OCI-LY1 (cell line): Measurements from ENCODE around the gene MAPKAPK3.

Source experiments
- CTCF ChIP-seq: fragments of 200-600 bp; sonication (generic), shearing (Covaris generic); IDR thresholded peaks from 2 replicates; pipeline ENCODE4 v1.5.1; 2017; ENCODE audit warnings: mild to moderate bottlenecking, antibody characterized with exemption, low read length, moderate library complexity, mixed read lengths
- EZH2 ChIP-seq: fragments of 200-600 bp; sonication (generic), shearing (Covaris generic); IDR thresholded peaks from 2 replicates; pipeline ENCODE4 v1.8.0; 2017; ENCODE audit warnings: borderline replicate concordance, mixed run types, mild to moderate bottlenecking, antibody characterized with exemption, low read length, moderate library complexity, mixed read lengths

- TF ChIP-seq CTCF (no peak), EZH2 (no peak)
Observed at GRCh38 chr3:50599115-50599715, 17.7 kb upstream of the MAPKAPK3 start.
